ENCODE results near the gene ALG11.

DNA sequence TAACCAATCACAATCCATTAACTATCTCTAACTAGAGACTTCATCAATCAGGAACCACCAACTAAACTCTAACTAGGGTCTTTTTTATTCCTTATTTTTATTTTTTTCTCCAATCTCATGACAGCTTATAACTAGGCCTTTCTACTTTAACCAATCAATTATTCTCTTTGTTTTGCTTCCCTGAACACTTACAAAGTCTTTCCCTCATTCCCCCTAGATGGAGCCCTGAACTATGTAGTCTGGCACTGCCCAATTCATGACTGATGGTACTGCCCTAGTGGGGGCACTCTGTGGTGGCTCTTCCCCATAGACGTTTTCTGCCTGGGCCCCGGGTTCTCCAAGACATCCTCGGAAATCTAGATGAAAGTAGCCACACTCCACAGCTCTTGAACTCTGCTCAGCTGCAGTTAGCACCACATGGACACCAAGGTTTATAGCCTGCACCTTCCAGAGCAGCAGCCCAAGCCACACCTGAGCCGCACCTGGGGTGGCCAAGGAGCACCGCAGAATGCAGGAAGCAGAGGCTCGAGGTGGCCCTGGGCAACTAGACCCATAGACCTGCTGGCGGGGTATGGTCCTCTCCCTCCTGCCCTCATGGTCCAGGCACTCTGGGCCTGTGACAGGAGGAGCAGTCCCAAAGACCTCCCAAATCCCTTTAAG is 7.6 kb upstream of the ALG11 start:
- TF ChIP-seq GATA3 (IDR thresholded peaks at IDR 0.05; ENCODE audit: low read depth, low read length) (no peak), GATA2 (IDR thresholded peaks at IDR 0.05; ENCODE audit: low read depth, low read length) (no peak)
